GM19099 (cell line): ENCODE results near the gene SAMD5.

Experiments used
- POLR2A ChIP-seq: IDR thresholded peaks from 3 replicates; pipeline ENCODE4 v1.6.1; 2011; ENCODE audit warnings: low read depth; ENCODE audit not compliant: insufficient read length; ENCODE audit errors: extremely low read depth

Gene SAMD5

GRCh38 chr6:147547369-147547902, 38.9 kb downstream of the SAMD5 start:
- TF ChIP-seq POLR2A: no peak

GRCh38 chr6:147548921-147549475, 40.5 kb downstream of the SAMD5 start:
- no peak for TF ChIP-seq POLR2A

DNA sequence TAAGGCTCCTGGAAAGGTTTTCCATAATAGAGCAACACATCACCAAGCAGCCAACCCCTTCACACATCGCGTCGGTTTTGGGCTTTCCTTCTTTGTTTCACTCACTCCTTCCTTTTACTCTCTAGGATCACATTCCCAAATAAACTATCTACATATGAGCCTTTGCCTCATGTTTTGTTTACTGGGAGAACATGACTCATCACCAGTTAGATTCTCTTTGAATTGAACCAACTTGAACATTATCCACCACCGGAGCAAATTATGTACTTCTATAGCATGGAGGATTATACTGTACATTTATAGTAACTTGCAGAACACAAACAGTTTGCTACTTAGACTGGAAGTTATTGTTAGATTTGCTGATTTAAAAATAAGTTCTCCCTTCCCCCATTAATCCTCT, 41.0 kb downstream of the SAMD5 start:
- TF ChIP-seq POLR2A: no peak

GRCh38 chr6:147551976-147552375, 43.5 kb downstream of the SAMD5 start:
- no peak for TF ChIP-seq POLR2A

DNA sequence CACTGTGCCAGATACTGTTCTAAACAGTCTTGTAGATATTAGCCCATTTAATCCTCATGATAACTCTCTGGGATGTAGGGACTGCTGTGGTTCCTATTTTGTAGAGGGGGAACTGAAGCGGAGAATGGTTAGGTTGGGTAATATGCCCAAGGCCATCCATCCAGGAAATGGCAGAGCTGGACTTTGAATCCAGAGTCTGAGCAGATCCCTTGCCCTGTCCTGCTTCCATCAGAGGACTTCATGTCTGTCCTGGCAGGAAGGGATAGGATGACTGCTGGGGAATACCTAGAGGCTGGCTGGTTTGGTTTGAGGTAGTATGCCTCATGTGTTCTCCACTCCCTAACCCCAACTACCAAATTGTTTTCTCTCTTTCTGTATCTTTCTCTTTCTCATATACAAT, 44.6 kb downstream of the SAMD5 start:
- no peak for TF ChIP-seq POLR2A

- TF ChIP-seq POLR2A: no peak
These were observed 45.8 kb downstream of the SAMD5 start for GRCh38 chr6:147554281-147554680.

DNA sequence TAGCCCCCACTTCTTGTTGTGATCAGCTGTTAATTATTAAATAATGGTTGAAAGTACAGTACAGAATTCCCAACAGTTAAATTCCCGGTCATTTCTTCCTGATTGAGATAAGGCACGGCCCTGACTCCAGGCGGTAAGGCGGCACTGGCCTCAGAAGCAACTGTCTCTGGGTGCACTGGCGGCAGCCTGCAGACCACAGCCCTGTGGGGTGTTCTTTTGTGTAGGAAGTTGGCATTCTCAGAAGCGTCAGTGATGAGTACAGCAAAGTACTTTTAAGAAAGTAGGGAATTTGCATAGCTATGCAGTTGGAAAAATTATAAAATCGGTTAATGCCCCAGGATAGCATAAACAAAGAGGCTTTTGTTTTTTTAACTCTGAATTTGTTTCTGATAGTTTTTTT, 50.5 kb downstream of the SAMD5 start:
- no peak for TF ChIP-seq POLR2A

GRCh38 chr6:147560670-147561069, 52.2 kb downstream of the SAMD5 start:
- TF ChIP-seq POLR2A: no peak

DNA sequence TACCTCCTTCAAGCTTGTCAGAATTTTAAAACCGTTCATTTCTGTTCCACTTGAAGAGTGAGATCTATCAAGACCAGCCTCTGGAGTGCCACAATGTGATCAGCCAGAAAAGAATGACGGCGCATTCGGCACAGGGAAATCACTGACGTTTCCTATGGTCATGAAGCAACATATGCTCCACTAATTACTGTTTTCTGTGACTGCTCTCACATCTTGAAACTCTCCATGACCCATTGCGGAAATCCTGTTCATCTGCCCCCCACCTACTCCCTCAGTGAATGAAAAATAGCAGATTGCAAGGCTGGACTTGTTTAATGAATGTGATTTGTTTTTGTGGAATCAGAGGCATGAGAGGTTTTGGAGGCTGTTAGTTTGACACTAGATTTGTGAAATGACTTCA, 53.2 kb downstream of the SAMD5 start:
- TF ChIP-seq POLR2A: no peak

DNA sequence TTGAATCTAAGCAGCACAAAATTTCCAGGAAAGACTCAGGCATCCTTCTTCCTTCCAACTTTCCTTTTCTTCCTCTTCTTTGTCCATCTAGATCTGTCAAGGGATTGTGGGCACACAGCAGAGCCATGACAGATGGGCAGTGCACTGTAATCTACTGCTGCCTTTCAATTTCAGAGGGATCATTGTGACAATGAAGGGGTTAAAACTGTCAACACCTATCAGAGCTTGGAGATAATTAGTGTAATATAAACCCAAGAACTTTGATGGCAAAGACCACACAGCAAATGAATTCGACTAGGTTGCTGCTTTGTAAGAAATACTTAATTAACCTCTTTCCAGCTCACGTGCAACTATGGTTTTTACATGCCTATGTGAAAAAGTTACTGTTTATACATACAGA, 55.0 kb downstream of the SAMD5 start:
- TF ChIP-seq POLR2A: no peak

DNA sequence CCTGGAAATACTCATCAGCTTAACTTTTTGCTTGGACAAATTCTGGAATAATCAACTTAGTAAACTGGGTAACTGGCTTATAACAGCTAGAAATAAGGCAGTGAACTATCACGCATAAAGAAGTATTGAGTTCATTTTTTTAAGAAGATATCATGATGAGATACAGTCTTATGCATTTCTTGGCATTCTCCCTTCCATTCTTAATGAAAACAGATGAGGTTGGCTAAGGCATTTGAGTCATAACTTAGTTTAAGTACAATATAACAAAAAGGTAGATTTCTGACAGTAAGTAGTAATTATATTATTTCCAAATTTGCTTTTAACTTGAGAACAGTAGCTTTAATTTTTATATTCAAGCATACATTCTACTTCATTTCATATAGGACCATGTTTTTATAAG, 56.1 kb downstream of the SAMD5 start:
- no peak for TF ChIP-seq POLR2A

DNA sequence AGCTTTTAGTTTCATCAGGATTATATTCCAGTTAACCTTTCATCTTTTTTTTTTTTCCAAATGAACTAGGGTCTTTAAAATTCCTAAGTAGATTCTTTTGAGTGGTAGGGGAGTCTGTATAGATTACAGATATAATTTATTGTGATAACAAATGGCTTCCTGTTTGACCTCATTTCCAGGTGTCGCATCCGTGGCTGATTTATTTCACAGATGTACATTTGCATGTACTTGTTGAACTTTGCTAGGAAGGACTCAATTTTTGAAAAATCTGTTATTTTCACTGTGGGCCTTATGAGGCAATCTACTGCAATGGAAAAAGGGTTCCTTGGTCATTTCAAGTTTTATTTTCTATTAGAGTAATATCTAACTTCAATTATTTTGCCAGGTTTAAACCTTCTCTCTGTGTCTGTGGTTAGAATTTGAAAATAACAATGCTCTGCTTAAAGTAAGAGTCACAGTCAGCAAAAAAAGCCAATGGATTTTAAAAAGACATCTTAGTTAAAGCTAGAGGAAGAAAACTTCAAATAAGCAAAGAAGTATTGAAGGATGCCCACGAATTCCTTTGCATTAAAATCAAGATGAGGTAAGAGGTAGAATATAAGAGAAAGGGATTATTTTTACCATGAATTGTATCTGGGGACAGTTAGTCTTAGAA, 57.9 kb downstream of the SAMD5 start:
- no peak for TF ChIP-seq POLR2A

DNA sequence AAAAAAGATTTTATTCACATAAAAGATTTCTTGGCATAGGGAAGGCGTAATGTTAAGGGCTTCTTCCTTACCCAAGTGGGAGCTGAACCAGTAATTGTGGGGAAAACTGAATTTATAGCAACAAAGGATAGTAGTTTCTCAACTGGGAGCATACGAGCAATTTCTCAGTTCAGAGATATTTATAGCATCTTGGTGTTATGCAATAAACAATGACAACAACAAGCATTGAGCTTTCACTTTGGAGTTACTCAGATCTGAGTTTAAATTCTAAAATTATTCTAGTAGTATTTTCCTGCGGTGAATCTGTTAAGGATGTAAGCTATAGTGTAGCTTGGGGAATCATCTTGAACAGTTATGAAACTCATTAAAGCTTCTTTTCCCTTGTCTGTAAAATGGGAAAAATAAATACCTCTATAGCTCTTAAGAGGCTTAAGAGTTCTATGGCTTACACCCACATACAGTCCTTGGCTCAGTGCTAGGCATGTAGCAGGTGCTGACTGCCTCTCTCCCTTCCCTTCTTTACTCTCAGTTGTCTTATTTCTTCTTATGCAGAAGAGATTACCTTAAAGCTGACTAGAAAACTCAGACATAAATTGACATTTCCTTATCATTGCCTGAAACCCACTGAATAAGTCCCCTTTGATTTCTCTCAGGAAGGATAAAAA, 58.8 kb downstream of the SAMD5 start:
- TF ChIP-seq POLR2A: no peak

GRCh38 chr6:147569788-147570187, 61.3 kb downstream of the SAMD5 start:
- TF ChIP-seq POLR2A: no peak

DNA sequence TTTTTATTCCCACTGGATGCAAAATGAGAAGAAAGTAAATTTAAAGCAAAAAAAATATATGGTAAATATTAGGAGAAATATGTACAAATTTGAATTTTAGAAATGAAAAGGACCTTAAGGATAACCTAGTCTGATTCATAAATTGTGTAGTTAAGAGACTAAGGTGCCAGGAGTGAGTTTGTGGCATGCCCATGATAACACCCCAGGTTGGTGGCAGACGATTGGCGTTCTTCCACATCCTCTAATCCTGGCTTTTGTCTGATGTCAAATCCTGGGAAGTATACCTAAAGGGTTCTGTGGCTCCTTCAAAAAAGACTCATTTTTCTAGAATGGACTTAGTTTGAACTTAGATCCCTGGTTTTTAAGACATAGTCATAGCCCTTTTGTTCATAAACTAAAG, 62.2 kb downstream of the SAMD5 start:
- TF ChIP-seq POLR2A: no peak

DNA sequence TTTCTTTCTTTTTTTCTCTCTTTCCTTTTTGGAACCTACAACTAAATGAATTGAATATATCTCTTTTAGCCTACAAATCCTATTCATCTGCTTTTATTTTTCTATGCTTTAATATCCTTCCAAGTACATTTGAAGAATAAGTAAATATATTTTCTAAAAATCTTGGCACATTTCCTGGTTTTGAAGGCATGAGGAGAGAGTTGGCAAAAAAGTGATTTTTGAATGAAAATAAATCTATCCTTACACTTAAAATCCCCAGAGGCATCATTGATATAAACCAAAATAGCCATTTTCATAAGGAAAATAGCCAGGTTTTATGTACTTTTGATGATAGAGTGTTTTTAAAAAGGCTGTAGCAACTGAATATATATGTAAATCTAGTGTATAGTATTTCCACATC, 69.0 kb downstream of the SAMD5 start:
- TF ChIP-seq POLR2A: no peak
